ENCODE measurements around the gene CSRP1.
A peak's percentile ranks its signal among the peaks of the same experiment; 100 is the strongest.

Gene CSRP1

DNA sequence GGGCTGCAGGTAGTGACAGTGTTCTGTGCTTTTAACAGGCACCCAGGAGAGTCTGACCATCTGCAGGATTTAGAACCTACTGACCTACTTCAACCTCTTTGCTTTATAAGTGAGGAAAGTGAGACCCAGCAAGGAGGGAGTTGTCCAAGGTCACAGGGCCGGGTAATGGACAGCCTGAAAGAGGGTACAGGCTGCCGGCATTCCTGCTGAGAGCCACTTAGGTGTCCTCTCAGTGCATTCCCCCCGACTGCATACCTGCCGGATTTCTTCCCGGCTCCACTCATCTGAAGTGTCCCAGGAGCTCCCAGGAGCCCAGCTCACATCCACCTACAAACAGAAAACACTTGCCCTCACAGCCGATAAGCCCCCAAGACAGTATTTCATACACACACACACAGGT lies 51.8 kb downstream of the CSRP1 start:
- no peak for DNase-seq (ENCODE audit: low spot score)

- no peak for DNase-seq (ENCODE audit: low spot score)
These were observed 52.3 kb downstream of the CSRP1 start for GRCh38 chr1:201454608-201455007.

DNA sequence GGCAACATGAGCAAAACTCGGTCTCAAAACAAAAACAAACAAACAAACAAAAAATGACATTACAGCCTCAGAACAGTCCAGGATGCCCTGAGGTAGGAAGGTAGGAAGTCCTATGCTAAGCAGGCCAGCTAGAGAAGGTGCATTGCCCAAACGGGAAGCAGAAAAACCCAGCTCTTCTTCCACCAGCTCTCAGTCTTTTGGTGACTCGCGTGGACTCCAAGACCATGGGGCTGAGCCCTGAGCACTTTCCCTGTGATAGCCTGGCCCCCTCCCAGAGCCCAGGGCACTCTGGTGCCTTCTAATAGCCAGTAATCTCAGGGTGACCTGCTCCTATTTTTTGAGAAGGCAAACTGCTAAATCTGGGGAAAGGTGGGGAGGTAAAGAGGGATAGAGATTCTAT lies 54.1 kb downstream of the CSRP1 start:
- no peak for DNase-seq (ENCODE audit: low spot score)

- peak; percentile 78 for DNase-seq (ENCODE audit: low spot score)
These were observed 56.1 kb downstream of the CSRP1 start for GRCh38 chr1:201450721-201451291.

GRCh38 chr1:201448990-201449389 lies 57.9 kb downstream of the CSRP1 start:
- DNase-seq (ENCODE audit: low spot score) = peak; percentile 93

DNA sequence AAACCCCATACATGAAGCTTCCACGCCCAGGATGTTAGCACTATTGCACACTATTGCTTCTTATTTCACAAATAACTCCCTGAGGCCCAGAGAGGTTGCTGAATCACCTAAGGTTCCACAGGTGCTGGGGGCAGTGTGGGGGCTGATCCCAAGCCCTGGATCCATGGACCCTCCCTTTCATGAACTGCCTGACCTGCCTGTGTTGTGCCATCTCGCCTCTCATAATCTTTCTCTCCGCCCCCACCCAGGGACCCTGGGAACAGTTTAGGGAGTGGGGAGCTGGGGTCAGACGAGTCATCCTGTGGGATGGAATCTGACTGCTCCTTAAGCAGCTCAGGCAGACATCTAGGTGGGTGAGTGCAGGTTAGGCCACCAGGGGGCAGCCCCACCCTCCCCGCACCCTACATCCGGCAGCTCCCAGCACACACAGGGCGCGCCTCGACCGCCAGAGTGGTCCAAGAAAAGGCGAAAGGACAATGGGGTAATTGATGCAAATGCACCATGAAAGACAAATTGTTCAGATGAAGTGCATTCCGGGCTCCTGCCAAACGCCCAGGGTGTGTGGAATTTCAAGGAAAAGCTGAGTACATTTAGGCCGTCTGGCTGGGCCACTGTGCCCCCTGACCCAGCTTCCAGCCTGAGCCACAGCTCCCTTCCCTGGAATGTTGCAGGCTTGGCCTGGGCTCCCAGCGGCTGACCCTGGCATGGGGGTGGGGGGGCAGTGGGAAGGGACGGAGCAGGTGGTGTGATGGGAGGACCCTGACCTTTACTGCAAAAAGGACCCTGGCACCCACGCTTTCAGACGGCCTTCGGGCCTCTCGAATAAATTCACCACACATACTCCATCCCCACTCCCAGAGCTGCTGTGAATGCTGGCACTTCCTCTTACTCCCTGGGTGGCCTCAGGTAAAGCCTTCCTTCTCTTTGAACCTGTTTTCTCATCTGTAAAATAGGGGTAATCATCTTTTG lies 58.7 kb downstream of the CSRP1 start:
- peak; percentile 95 for DNase-seq (ENCODE audit: low spot score)

GRCh38 chr1:201445310-201445709 lies 61.6 kb downstream of the CSRP1 start:
- no peak for DNase-seq (ENCODE audit: low spot score)

DNA sequence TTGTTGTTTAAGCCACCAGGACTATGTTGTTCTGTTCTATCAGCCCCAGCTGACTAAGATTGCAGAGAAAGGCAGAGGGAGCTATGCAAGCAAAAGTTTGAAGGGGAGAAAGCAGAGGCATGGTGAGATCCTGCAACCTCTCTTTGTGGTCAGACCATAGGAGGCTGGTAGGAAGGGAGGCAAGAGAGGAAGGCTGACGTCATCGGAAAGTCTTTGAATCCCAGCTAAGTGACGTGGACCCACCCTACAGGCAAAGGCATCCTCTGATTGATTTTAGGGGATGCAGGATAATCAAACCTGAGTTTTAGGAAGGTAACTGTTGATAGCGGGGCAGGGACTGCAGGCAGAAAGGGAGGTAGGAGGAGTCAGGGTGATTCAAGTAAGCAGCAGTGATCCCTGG lies 62.1 kb downstream of the CSRP1 start:
- DNase-seq (ENCODE audit: low spot score) = no peak

DNA sequence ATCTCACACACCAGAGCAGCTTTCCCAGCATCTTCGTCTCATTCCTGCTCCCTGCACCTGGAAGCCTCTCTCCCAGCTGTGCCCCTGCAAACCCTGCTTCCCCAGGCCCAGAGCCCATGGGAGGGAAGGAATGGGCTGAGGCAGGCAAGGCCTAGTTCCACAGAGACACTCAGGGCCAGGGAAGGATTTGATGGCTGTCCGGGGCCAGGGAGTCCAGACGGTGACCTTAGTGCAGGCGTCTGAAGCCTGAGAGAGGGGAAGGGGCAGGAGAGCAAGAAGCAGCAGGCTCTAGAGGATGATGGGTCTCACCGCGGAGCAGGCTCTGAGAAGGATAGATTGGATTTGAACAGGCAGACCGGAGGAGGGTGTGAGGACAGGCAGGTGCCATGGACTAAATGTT lies 63.2 kb downstream of the CSRP1 start:
- no peak for DNase-seq (ENCODE audit: low spot score)

GRCh38 chr1:201436969-201437368 lies 70.0 kb downstream of the CSRP1 start:
- DNase-seq (ENCODE audit: low spot score) = no peak

DNA sequence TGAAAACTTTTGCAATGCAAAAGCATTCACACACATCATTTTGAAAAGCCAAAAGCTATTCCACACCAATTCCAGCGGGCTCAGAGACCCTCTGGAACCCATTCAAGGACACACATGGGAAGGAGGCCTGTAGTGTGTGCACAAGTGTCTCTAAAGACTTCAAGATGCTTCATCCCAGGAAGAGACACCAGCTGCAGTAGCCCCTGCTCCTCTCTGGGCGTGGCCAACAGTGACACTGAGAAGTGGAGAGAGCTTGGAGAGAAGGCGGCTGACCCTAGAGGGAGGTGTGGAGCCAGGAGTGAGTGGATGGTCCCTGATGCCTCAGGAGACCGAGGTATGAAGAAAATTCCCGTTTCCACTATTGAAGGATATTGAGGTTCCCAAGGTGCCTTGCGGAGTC lies 70.5 kb downstream of the CSRP1 start:
- no peak for DNase-seq (ENCODE audit: low spot score)

GRCh38 chr1:201434266-201434665 lies 72.7 kb downstream of the CSRP1 start:
- DNase-seq (ENCODE audit: low spot score) = no peak

DNA sequence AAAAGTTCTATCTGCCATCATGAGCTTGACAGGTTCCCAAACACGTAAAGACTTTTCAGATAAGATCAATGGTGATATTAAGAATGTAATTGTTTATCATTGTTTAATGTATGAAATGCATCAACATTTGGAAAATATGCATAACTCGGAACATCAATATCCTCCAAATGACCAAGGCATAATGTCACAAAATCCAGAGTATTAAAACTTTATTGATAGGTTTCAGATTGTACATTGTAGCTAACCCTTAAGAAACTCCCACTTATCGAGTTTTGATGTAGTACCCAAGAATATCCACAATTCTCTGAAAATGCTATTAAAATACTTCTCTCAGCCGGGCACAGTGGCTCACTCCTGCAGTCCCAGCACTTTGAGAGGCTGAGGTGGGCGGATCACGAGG lies 73.3 kb downstream of the CSRP1 start:
- no peak for DNase-seq (ENCODE audit: low spot score)
